SKM-1 (cell line): Measurements from ENCODE around the gene ABCA12.

Experiments
- DNase-seq: peaks from one replicate; lab custom pipeline; 2025; ENCODE audit not compliant: unreplicated experiment; lab: John Stamatoyannopoulos, UW

ABCA12 gene

GRCh38 chr2:215036314-215036713, 102.1 kb downstream of the ABCA12 start:
- DNase-seq, result no peak

- DNase-seq, result no peak
Measured at GRCh38 chr2:215034154-215034553, 104.3 kb downstream of the ABCA12 start.

GRCh38 chr2:215032153-215032552, 106.3 kb downstream of the ABCA12 start:
- no peak for DNase-seq

- DNase-seq, result no peak
Measured at GRCh38 chr2:215031321-215031720, 107.1 kb downstream of the ABCA12 start.

GRCh38 chr2:215029936-215030335, 108.5 kb downstream of the ABCA12 start:
- no peak for DNase-seq

GRCh38 chr2:215028231-215028630, 110.2 kb downstream of the ABCA12 start:
- DNase-seq, result no peak

GRCh38 chr2:215027779-215028178, 110.6 kb downstream of the ABCA12 start:
- DNase-seq, result no peak

DNA sequence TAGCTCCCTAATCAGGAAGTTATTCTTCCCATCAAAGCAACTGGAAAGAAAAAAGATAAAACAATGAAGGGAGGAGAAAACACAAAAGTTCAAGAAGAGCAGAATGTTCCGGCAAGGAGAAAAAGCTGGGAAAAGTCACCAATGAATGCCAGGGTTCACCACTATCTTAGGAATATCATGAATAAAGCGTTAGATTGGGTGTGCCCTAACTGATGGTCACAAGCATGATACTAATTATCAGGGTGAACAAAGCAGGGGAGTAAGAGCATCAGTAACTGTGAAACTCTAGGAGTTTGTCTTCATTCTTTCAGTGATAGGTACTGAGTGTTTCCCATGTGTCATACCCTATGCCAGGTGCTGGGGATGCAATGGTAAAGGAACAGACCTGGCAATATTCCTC, 115.5 kb downstream of the ABCA12 start:
- no peak for DNase-seq

- DNase-seq, result no peak
Measured at GRCh38 chr2:215022418-215022817, 116.0 kb downstream of the ABCA12 start.

DNA sequence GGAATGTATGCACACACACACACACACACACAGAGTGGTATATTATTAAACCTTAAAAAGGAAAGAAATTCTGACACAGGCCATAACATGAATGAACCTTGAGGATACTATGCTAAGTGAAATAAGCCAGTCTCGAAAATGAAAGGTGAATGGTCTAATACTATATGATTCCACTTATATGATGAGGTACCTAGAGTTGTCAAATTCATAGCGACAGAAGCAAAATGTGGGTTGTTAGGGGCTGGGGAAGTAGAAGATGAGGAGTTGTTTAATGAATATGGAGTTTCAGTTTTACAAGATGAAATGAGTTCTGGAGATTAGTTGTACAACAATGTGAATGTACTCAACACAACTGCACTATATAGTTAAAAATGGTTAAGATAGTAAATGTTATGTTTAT, 118.1 kb downstream of the ABCA12 start:
- DNase-seq, result no peak

DNA sequence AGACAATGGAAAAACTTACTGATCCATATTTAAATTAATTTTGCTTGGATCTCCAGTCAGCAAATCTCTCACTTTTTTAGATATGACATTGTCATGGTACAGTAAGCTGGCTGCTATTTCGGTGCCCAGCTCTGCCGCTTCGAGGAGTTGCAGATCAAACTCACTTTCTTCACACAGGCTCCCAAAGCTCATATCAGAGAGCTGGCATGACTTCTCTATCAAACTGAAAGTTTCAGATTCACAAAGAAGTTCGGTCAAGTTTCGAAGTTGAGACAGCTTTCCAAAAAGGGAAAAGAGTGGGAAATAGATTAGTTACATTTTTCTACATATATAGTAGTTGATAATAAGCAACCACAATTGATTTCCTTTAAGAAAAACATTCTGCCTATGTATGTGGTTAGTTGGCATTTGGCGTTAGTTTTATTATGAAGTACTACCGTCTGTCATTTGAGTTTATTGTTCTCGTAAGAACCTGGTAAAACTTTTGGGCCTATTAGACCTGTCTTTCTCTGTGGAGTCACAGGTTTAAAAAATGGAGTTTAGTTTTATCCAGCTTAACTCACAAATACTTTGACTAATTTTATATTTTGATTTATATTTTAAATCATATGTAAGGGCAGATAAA, 118.8 kb downstream of the ABCA12 start:
- no peak for DNase-seq

GRCh38 chr2:215019085-215019484, 119.3 kb downstream of the ABCA12 start:
- no peak for DNase-seq

DNA sequence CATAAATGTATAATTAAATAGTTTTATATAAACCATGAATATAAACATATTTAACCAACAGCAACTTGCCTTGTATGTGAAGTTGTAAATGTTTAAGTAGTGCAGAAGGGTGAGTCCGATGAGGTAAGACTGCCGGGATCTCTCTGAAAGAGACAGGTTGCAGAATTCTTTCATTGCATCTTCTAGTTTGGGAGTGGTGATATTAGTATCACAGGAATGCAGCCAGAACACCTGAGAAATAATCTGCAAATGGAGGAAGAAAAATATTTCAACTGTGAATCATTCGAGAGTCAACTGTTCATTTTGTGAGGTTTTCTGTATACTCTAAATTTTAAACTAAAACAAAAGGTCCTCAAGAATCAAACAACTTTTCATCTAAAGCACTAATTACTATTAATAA, 123.0 kb downstream of the ABCA12 start:
- DNase-seq, result no peak

DNA sequence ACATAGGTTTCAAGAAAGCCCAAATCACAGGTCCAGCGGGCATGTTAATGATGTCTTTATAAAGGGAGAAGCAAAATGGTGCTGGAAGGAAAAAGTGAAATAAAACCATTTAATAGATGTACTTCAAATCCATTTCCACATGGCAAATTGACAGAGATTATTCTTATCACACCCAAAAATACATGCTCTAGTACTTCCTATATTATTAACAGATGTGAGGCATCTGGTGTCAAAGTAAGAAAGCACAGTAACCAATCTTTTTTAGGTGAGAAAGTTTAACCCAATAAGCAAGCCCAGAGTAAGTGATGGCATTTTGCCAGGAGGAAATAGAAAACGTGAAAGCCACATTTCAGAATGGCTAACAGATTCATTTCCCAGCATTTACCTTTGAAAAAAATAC, 128.0 kb downstream of the ABCA12 start:
- no peak for DNase-seq

GRCh38 chr2:215003001-215003400, 135.4 kb downstream of the ABCA12 start:
- no peak for DNase-seq

DNA sequence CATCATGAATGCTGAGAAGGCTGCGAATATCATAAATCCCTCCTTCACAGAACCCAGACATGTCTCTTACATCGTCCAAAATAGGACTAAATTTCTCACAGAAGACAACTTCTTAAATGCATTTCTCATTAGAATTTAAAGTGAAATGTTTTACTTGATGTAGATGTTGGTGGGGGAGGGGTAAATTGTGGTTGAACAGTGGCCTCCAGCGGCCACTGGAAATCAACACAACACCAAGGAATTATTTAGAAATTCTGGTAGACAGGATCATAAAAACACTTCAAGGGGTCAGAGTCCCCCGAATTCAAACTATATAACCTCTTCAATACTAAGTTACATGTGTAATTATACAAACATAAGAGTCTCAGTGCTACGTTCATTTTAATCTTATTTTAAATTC, 135.9 kb downstream of the ABCA12 start:
- no peak for DNase-seq

- DNase-seq, result no peak
Measured at GRCh38 chr2:215000721-215001120, 137.7 kb downstream of the ABCA12 start.

DNA sequence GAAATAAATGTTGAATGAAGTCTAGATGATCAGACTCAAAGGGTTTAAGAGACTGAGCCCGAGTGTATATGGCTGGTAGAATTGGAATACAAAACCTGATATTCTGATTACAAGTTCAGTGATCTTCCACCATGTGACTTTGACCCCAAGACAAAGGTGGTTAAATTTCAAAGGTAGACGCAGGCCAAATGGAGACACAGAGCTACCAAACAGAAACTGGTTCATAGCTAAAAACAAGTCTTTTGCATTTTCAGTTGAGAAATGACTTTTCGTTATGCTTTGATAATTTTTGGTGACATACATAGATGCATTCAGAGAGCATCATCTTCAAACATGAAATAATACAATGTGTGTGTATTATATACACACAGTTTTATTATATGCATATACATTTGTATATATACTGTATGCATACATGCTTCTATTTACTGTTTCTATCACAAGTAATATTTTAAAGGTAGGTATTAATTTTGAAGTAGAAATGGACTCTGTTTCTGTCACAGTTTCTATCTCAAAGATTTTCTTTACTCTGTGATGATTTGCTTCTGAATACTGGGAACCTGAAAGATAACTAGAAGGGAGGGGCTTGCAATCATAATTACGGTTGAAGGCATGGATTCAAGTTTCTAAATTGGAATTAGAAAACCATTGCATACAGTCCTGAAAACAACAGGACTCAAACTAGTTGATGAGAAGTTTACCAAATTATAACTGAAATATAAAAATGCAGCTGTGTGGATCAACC, 142.3 kb downstream of the ABCA12 start:
- DNase-seq, result no peak

- no peak for DNase-seq
Measured at GRCh38 chr2:214995409-214995808, 143.0 kb downstream of the ABCA12 start.

- no peak for DNase-seq
Measured at GRCh38 chr2:214992911-214993310, 145.5 kb downstream of the ABCA12 start.

DNA sequence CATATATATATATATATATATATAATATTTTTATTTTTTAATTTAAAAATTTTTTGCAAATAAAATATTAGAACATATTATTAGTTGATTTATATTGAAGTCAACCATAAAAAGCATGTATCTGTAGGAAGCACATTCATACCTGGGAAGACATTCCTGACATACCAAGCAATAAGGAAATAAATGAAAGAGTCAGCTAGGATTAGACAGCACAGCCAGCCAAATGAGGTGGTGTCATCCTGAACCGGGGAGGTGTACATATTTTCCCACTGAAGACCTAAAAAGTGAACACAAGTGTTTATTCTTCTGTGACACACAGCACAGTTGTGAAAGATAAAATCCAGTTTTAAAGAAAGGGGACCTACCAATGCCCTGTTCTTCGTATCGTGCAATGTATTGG, 149.2 kb downstream of the ABCA12 start:
- DNase-seq, result no peak

- no peak for DNase-seq
Measured at GRCh38 chr2:214987261-214987660, 151.2 kb downstream of the ABCA12 start.

DNA sequence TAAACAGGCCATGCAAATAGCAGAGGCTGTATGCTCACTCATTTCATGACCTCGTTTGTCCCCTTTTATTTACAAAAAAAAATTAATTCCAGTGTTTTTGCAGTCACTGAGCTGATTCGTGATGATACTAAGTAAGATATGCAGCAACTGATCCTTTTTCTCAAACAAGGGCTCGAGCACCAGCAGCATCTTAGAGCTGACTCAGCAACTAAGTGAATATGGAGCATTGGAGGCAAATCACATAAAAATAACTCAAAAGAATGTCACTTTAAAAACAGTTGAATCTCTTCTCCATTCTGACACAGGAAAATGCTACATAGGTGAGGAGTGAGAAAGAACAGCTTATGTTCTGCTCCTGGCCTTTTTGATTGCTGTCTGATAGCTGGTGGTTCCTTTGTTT, 152.8 kb downstream of the ABCA12 start:
- no peak for DNase-seq
